Purkinje cell (primary cell): ENCODE data around the gene PLEKHA6. TPM values are rescaled to one million over a fixed set of nuclear protein-coding genes. Genes with fewer than 3 reads are reported as not detected.

Source experiments
- polyA plus RNA-seq: library from polyadenylated mRNA; unstranded; fragments of >200 nt; fragmentation: Nextera tagmentation; gene quantifications from 2 replicates; pipeline ENCODE4 v1.2.1, GENCODE V29; 2014

Gene PLEKHA6
- 3.3 and 4.9 TPM in 2 replicates for polyA plus RNA-seq

GRCh38 chr1:204359474-204360255 is at the start of gene PLEKHA6:
Gene PLEKHA6 (minus strand): TSS chr1:204359929. CDS start chr1:204273727, 86,202 bp downstream.

DNA sequence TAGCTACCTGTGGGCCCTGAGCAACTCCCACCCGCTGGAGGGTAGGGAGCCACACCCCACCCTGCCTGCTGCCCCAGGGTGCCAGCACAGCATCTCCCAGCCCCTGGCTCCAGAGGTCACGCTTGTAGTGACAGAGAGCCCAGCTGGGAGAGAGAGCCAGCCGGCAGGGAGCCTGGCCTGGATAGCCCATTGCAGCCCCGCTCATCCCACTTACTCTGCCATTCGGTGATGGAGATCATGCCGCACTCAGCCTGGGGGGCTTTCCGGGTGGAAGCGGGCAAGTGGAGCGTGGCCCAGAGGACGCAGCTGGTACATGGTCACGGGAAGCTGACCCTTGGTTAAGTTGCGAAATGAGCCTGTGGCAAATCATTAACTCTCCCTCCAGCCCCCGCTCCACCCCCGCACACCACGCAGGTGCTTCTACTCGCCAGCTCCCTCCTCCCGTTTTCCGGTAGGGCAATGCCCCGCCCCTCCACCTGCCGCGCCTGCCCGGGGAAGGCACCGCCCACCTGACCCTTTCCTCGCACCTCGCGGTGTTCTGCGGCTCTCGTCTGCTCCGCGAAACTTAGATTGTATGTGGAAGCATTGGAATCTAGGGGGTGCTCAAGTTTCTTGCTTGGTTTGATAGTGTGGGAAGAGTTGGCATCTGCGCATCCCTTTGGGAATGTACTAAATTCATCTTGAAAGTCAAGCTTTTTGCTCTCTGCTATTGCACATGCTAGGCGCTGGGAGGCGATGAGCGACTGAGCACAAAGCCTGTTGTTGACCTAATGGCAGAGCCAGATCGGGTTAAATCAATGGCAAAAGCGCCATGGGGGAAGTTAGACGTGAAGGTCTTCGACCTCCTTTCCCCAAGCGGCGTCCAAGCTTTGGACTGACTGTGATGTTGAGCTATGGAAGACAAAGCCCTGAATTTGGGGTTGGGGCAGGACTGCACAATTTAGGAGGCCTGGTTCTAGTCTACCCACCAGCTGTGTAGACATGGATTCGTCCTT is 145.8 kb downstream of the PLEKHA6 start, which contains the start of gene GOLT1A:
Gene GOLT1A, minus strand, starts transcription at position 321 of the 995 bp plus-strand sequence. Its CDS starts 82 bp downstream, at position 239.

GRCh38 chr1:204196068-204196795 is 163.5 kb downstream of the PLEKHA6 start, which contains the start of gene KISS1:
Gene KISS1 (minus strand): TSS chr1:204196491. CDS start chr1:204192876, 3,615 bp downstream.

Other genes with a start within 250 kb of the PLEKHA6 start
- gene ETNK2, start 207.9 kb downstream of the PLEKHA6 start, polyA plus RNA-seq = not detected in 2 replicates
- not detected in 2 replicates for gene REN, start 193.6 kb downstream of the PLEKHA6 start, polyA plus RNA-seq
- not detected in 2 replicates for gene KISS1, start 163.4 kb downstream of the PLEKHA6 start, polyA plus RNA-seq
- gene GOLT1A, start 145.9 kb downstream of the PLEKHA6 start, polyA plus RNA-seq = 199 and 201 TPM in 2 replicates
- 21.6 and 22.4 TPM in 2 replicates for gene PPP1R15B, start 51.9 kb upstream of the PLEKHA6 start, polyA plus RNA-seq
- 2.0 and 2.7 TPM in 2 replicates for gene PIK3C2B, start 134.9 kb upstream of the PLEKHA6 start, polyA plus RNA-seq
- 21.7 and 22.9 TPM in 2 replicates for gene MDM4, start 156.5 kb upstream of the PLEKHA6 start, polyA plus RNA-seq